ENCODE data around the gene BSDC1.
A peak's percentile ranks its signal among the peaks of the same experiment; 100 is the strongest.
"Not testable (repeated sequence)": the region's sequence is repeated elsewhere in the genome, so short reads cannot be mapped to it uniquely, and the experiment has no call there.

Gene BSDC1, protein sequence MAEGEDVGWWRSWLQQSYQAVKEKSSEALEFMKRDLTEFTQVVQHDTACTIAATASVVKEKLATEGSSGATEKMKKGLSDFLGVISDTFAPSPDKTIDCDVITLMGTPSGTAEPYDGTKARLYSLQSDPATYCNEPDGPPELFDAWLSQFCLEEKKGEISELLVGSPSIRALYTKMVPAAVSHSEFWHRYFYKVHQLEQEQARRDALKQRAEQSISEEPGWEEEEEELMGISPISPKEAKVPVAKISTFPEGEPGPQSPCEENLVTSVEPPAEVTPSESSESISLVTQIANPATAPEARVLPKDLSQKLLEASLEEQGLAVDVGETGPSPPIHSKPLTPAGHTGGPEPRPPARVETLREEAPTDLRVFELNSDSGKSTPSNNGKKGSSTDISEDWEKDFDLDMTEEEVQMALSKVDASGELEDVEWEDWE

DNA sequence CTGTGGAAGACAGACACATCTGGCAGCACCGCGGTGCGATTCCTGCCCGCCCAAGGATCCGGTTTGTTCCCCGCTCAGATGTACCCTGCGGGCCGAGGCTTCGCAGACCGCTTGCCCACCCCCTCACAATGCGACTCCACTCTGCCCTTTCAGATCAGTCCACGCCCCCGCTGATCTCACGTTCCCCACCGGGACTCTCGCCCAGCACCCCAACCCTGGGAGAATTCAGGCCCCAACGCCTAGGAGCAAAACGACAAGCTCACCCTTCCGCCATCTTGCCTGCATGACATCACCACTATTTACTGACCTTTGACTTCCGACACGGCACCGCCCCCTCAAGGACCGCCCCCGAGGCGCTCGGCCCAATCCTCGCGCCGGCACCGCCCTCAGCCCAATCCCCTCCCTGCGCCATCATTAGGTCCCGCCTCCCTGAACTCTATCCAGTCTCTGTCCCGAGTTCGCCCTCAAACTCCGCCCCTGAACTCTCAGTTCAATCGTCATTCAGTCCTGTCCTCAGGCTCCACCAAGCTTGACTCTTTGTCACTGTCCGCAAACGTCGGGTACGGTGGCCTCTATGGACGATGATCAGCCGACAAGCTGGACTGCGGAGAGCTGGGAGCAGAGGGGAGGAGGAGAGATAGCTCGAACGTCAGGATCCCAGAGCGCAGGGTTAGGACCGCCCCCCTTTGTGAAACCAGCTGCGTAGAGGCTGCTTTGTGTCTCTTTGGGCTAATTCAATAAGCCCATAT is at the start of gene BSDC1:
BSDC1 (minus strand) TSS at position 301 of the 749 bp plus-strand sequence; CDS start at position 274, 27 bp downstream.
- DNase-seq = peak; percentile 98

DNA sequence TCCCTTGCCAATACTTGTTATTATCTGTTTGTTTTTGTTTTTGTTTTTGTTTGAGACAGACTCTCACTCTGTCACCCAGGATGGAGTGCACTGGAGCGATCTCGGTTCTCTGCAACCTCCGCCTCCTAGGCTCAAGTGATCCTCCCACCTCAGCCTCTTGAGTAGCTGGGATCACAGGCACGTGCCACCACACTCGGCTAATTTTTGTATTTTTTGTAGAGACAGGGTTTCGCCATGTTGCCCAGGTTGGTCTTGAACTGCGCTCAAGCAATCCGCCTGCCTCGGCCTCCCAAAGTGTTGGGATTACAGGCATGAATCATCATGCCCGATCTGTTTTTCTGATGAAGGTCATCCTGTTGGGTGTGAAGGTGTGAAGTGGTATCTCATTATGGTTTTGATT is 47.2 kb upstream of the BSDC1 start:
- not testable (repeated sequence) for DNase-seq

DNA sequence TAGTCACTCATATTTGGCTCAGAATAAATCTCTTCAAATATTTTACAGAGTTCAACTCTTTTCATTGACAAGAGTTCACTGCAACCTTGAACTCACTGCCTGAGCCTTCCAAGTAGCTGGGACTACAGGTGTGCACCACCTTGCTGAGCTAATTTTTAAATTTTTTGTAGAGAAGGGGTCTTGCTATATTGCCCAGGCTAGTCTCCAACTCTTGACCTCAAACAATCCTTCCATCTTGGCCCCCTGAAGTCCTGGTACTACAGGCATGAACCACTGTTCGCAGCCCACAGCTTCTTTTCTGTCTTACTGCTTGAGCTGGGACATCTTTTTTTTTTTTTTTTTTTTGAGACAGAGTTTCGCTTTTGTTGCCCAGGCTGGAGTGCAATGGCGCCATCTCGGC is 44.5 kb upstream of the BSDC1 start:
- DNase-seq = not testable (repeated sequence)

GRCh38 chr1:32438136-32438535 is 43.9 kb upstream of the BSDC1 start:
- DNase-seq = no peak

GRCh38 chr1:32431736-32432400 is 37.6 kb upstream of the BSDC1 start:
- peak in 1 of 2 experiments; percentile 7 for DNase-seq

GRCh38 chr1:32427264-32427963 is 33.2 kb upstream of the BSDC1 start:
- DNase-seq = no peak

DNA sequence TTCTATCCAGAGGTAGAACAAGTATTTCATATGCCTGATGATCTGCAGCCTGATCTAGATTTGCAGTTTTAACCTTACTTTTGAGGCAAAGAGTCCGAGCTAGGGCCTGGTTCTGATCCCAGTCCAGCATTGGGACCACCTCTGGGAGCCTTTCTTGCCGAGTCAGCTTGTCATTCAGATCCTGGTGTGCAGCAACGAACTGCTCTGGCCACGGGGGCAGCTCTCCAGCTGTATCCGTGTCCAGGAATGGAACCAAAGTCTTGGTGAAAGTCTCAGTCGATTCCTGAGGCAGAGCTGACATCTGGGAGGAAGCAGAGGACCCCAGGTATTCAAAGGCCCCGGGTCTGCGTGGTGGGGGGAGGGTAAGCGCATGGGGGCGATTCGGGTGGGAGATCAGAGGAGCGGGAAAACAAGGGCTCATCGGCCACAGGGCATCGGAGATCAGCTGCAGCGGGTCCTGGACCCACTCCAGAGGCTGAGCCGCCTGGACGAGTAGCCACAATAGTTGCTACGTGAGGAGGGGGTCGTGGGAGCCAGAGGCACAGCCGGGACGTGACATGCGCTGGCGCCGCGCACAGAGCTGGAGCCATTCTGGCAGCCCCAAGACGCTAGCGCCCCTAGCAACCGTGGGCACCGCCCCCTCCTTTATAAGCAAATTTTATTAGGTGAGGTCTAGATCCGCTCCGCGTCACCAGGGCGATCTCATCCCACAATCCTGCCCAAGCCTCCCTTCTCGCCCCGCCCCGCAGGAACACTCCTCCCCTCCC is 32.4 kb upstream of the BSDC1 start:
- DNase-seq = peak; percentile 33 to 68

DNA sequence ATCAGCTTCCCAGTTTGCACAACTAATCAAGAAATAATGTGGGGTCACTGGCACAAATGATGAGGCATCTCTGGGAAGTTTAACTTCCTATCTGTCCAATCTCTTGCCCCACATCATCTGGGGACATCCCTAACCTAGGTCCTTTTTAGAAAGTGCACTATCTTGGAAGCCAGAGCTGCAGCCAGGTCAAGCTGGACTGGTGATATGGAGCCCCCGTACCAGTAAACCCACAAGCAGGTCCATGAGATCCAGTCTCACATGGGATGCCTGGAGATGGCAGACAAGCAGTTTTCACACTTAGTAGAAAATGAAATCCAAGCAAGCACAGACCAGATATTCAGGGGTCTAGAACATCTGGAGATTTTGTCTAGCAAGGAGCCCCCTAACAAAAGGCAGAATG is 27.5 kb upstream of the BSDC1 start:
- DNase-seq = no peak

- no peak for DNase-seq
Measured at GRCh38 chr1:32414186-32414886, 20.1 kb upstream of the BSDC1 start.

GRCh38 chr1:32413507-32414185 is 19.4 kb upstream of the BSDC1 start:
- DNase-seq = peak; percentile 83 to 91

GRCh38 chr1:32411261-32411660 is 17.0 kb upstream of the BSDC1 start:
- DNase-seq = peak; percentile 61 to 90

DNA sequence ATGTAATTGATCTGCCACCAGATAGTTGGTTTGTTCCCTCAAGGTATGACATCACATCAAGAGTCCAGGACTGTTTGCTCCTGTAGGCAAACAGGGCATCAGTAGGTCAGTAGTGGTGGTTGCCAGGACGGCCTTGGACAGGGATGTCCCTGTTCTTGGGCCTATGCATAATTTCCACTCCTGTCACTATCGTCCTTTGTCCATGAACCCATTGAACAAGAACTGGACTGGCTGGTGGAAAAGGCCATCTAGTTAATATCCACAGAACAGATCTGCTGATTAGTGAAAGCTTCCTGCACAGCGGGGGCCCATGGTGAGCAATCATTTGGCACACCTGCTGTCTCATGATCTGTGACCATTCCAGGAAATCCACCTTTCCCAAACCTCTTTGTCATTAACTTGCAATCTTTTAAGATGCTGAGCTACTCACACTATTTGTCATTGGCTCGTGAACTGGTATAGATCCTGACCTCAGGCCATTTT is 12.4 kb upstream of the BSDC1 start:
- no peak for DNase-seq

GRCh38 chr1:32405672-32406467 is 11.6 kb upstream of the BSDC1 start:
- no peak for DNase-seq

- peak; percentile 58 to 76 for DNase-seq
Measured at GRCh38 chr1:32404946-32405345, 10.7 kb upstream of the BSDC1 start.

DNA sequence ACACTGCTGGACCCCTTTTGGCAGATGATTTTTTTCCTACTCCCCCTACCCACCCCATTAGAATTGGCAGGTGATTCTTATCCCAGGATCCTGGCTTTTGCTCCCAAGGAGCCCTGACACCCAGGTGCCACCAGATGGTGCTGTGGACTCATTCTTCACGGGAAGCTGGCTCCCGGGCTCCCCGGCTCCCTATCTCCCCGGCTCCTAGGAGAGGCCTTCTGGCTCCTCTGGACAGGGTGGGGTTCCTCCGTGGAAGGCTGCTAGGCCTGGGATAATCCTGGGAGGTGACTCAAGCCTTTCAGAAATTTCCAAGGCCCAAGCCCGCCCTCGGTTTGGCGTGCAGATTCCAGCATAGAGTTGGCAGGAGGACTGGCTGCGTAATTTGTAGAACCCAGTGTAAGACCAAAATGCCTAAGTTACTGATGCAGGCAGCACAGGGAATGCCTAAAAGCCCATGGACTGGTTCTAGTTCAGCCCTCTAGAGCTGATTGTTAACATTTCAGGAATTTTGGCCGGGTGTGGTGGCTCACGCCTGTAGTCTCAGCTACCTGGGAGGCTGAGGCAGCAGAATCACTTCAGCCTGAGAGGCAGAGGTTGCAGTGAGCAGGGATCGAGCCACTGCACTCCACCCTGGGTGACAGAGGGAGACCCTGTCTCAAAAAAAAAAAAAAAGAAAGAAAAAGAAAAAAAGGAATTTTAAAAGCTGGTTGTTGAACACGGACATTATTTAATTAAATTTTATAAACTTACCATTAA is 6.8 kb upstream of the BSDC1 start:
- DNase-seq = peak; percentile 82 to 86

GRCh38 chr1:32399843-32400242 is 5.6 kb upstream of the BSDC1 start:
- DNase-seq = no peak

DNA sequence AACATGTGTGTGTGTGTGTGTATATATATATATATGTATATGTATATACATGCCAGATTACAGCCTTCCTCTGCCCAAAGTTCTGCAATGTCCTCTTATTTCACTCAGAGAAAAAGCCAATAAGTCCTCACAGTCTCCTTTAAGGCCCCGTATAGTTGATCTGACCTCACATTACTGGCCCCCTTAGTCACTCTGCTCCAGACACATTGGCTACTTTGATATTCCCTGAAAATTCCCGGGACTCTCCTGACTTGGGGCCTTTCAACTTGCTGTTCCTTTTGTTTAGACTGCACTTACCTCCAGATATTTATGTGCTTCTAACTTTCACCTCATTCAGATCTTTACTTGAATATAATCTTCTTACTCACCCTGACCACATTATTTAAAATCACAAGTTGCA is 4.2 kb upstream of the BSDC1 start:
- no peak for DNase-seq

- not testable (repeated sequence) for DNase-seq
Measured at GRCh38 chr1:32396524-32396923, 2.3 kb upstream of the BSDC1 start.

DNA sequence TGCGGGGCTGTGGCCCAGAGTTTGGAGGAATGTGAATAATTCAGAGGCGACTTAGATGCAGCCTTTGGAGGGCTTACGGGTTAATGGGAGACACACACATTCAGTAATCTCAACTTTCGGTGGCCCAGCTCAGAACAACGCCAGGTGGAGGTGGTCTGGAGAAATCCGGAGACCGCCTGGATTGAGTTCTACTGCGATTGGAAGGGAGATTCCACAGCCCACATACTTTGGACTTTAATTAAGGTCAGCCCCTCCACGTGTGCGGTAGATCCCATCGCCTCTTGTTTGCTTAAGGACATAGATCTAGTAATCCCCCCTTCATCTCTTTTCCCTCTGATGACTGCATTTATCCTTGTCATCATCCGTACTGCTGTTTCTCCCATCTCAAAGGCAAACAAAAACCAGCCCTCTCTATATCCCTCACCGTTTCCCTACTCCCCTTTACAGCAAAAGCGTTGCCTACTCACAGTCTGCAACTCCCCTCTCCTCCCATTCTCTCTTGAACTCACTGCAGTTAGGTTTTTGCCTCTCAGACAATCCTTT is 720 bp upstream of the BSDC1 start:
- DNase-seq = no peak

All from NCI-H524 (cell line).